Measurements from ENCODE around the gene SLC5A5. TPM values are rescaled to one million over a fixed set of nuclear protein-coding genes. Genes with fewer than 3 reads are reported as not detected.

Gene SLC5A5
- polyA plus RNA-seq, 1 of the 3 experiments (the other 2 are of a cell fraction): 0.02 TPM

GRCh38 chr19:17929056-17929455, 57.3 kb downstream of the SLC5A5 start:
- Histone ChIP-seq H3K9me3 (no peaks in the 10 kb centered on the region), H3K27me3 (ENCODE audit: insufficient read depth) (no peaks in the 10 kb centered on the region; the same call in 1 of the 2 replicates), H3K9me2 (no peaks in the 10 kb centered on the region), H3K79me2 (ENCODE audit: insufficient read depth) (peaks cover 12% of the 10 kb centered on the region), H4K20me1 (ENCODE audit: insufficient read depth) (no peaks in the 10 kb centered on the region), H3K4me3 (ENCODE audit: low read depth in 2 of 2, low read length in 1 of 2) (no peak overlapping the region), H3K36me3 (replicated peaks in 1 of 2; ENCODE audit: control insufficient read depth in 1 of 2, insufficient read depth in 2 of 2, low read length in 1 of 2) (no peaks in the 10 kb centered on the region), H3K4me2 (no peak overlapping the region), H3F3A (replicated peaks; ENCODE audit: insufficient read depth) (no peaks in the 10 kb centered on the region), H3K27ac (ENCODE audit: low read depth in 2 of 2, low read length in 1 of 2) (no peak overlapping the region), H3K9ac (no peak overlapping the region), H3K4me1 (ENCODE audit: control insufficient read depth in 1 of 2, insufficient read depth in 2 of 2, low read depth in 1 of 2, low read length in 1 of 2) (peaks cover 0 to 10% of the 10 kb centered on the region in 2 experiments; a peak in 1 of 4 replicates), H2AFZ (ENCODE audit: low read depth) (no peak overlapping the region)
- 53% methylated on average over 4 of the region's 4 CpGs for WGBS (ENCODE audit: low lambda C conversion rate)
- ChIA-PET POLR2A (no interaction called here), CTCF (interaction anchor here (0.6 to 21.7 kb wide), 4 partner anchors 9 to 364 kb away, joined by 3 to 464 read pairs (median 4); no protein-coding TSS in a partner anchor)
- DNase-seq: no peak
- TF ChIP-seq EP300 (IDR thresholded peaks at IDR 0.05; ENCODE audit: borderline replicate concordance in 1 of 2, low read depth in 1 of 2, low read length in 1 of 2) (no peak), SIN3A (IDR thresholded peaks at IDR 0.05; ENCODE audit: borderline replicate concordance, low read depth, low read length) (no peak), SMC3 (IDR thresholded peaks at IDR 0.05; ENCODE audit: low read depth, low read length) (no peak), USF2 (IDR thresholded peaks at IDR 0.05; ENCODE audit: borderline replicate concordance, low read depth, low read length) (no peak), EZH2phosphoT487 (IDR thresholded peaks at IDR 0.05; ENCODE audit: borderline replicate concordance, low read depth) (no peak), POLR2AphosphoS5 (IDR thresholded peaks at IDR 0.05; ENCODE audit: low read depth, low read length) (no peak), RAD21 (IDR thresholded peaks at IDR 0.05; ENCODE audit: low read length) (no peak), FOXJ3 (CRISPR knock-in tag; IDR thresholded peaks at IDR 0.05) (no peak)

DNA sequence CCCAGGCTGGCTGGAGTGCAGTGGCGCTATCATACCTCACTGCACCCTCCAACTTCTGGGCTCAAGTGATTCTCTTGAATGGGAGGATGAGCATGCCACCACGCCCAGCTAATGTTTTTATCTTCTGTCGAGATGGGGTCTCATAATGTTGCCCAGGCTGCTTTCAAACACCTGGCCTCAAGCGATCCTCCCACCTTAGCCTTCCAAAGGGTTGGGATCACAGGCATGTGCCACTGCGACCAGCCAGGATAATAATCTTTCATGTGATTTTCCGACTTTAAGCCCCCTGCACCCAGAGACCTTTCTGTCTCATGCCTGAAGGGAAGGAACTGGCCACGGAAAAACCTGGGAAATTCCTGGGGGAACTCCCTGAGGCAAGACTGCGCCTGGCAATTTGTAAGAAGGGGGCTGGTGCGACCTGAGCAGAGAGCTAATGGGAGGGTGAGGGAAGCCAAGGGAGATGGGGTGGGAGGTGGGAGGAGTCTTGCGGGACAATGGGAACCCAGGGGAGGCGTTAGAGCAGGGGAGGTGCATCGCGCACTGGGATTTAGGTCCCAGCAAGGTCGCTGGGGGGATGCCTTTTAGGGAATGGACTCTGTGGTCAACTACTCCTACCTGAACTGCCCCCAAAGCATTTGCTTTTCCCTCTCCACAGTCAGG, 59.9 kb downstream of the SLC5A5 start:
- no peak overlapping the region for H3K9ac ChIP-seq
- no peaks in the 10 kb centered on the region for H3K36me3 ChIP-seq (replicated peaks in 1 of 2; ENCODE audit: control insufficient read depth in 1 of 2, insufficient read depth in 2 of 2, low read length in 1 of 2)
- H3K9me3 ChIP-seq: no peaks in the 10 kb centered on the region
- peak overlapping the region; percentile 94 for H2AFZ ChIP-seq (ENCODE audit: low read depth)
- WGBS (ENCODE audit: low lambda C conversion rate): 66% methylated on average over 13 of the region's 14 CpGs
- peaks cover 0 to 10% of the 10 kb centered on the region in 2 experiments; a peak in 1 of 4 replicates for H3K4me1 ChIP-seq (ENCODE audit: control insufficient read depth in 1 of 2, insufficient read depth in 2 of 2, low read depth in 1 of 2, low read length in 1 of 2)
- H4K20me1 ChIP-seq (ENCODE audit: insufficient read depth): no peaks in the 10 kb centered on the region
- no peaks in the 10 kb centered on the region for H3F3A ChIP-seq (replicated peaks; ENCODE audit: insufficient read depth)
- H3K79me2 ChIP-seq (ENCODE audit: insufficient read depth): peaks cover 22% of the 10 kb centered on the region
- ChIA-PET CTCF (interaction anchor here (1.4 to 21.7 kb wide), 9 partner anchors 11 to 229 kb away, joined by 6 to 464 read pairs (median 16); partner anchors contain the start of genes RPL18A and SLC5A5), POLR2A (interaction anchor here (1.4 to 2.4 kb wide), 2 partner anchors 67 to 72 kb away, joined by 12 to 27 read pairs; partner anchors contain the start of gene RPL18A)
- DNase-seq: no peak
- TF ChIP-seq JUND (IDR thresholded peaks at IDR 0.05): no peak
- peak overlapping the region; percentile 96; the same call in 1 of the 2 replicates for H3K4me2 ChIP-seq
- H3K27ac ChIP-seq (ENCODE audit: low read depth in 2 of 2, low read length in 1 of 2): no peak overlapping the region
- H3K9me2 ChIP-seq: no peaks in the 10 kb centered on the region
- no peaks in the 10 kb centered on the region; the same call in 1 of the 2 replicates for H3K27me3 ChIP-seq (ENCODE audit: insufficient read depth)
- H3K4me3 ChIP-seq (ENCODE audit: low read depth in 2 of 2, low read length in 1 of 2): no peak overlapping the region
